Renal cortex interstitium (tissue), 3 donors: ENCODE data around the gene SPATA20. TPM values are rescaled to one million over a fixed set of nuclear protein-coding genes. Genes with fewer than 3 reads are reported as not detected.

ENCODE experiments used
- polyA plus RNA-seq, 3 donors: library from polyadenylated mRNA; unstranded; fragments of 120-200 nt; gene quantifications; one replicate each; pipeline ENCODE4 v1.2.1, GENCODE V29; 2013; ENCODE audit not compliant: insufficient read length in 3 of 3

Gene SPATA20
- polyA plus RNA-seq, 3 donors, result 49.4 to 69.7 (median 55.5) TPM

Other genes with a start within 250 kb of the SPATA20 start
- 10 to 100 TPM; 15.6 to 29.2 (median 25.7) TPM for gene XYLT2, start 201.0 kb upstream of the SPATA20 start, polyA plus RNA-seq
- gene MRPL27, start 174.0 kb upstream of the SPATA20 start, polyA plus RNA-seq, result 10 to 100 TPM; 71.1 to 81.8 (median 74.9) TPM
- gene EME1, start 173.9 kb upstream of the SPATA20 start, polyA plus RNA-seq, result 10 to 100 TPM in 1 of 3 donors, 1 to 10 TPM in 2; 8.6 to 11.0 (median 9.5) TPM
- 10 to 100 TPM; 54.4 to 68.9 (median 64.5) TPM for gene LRRC59, start 149.7 kb upstream of the SPATA20 start, polyA plus RNA-seq
- gene ACSF2, start 121.0 kb upstream of the SPATA20 start, polyA plus RNA-seq, result 100 to 1,000 TPM in 2 of 3 donors, 10 to 100 TPM in 1; 97.8 to 112 (median 110) TPM
- gene CHAD, start 78.3 kb upstream of the SPATA20 start, polyA plus RNA-seq, result 1 to 10 TPM; 2.1 to 5.4 (median 2.2) TPM
- gene RSAD1, start 68.3 kb upstream of the SPATA20 start, polyA plus RNA-seq, result 10 to 100 TPM; 46.9 to 62.7 (median 48.7) TPM
- gene MYCBPAP, start 38.7 kb upstream of the SPATA20 start, polyA plus RNA-seq, result 1 to 10 TPM; 1.4 to 3.3 (median 2.2) TPM
- 10 to 100 TPM in 2 of 3 donors, 1 to 10 TPM in 1; 5.9 to 15.0 (median 13.4) TPM for gene EPN3, start 14.4 kb upstream of the SPATA20 start, polyA plus RNA-seq
- 1 to 10 TPM; 6.9 to 8.7 (median 8.3) TPM for gene CACNA1G, start 13.5 kb downstream of the SPATA20 start, polyA plus RNA-seq
- gene ABCC3, start 87.7 kb downstream of the SPATA20 start, polyA plus RNA-seq, result 10 to 100 TPM; 10.5 to 15.5 (median 12.9) TPM
- gene ANKRD40, start 160.7 kb downstream of the SPATA20 start, polyA plus RNA-seq, result 10 to 100 TPM; 41.5 to 48.9 (median 43.0) TPM
- gene LUC7L3, start 172.4 kb downstream of the SPATA20 start, polyA plus RNA-seq, result 100 to 1,000 TPM; 519 to 747 (median 689) TPM
- under 1 TPM; 0.13 to 0.24 (median 0.23) TPM for gene ANKRD40CL, start 220.3 kb downstream of the SPATA20 start, polyA plus RNA-seq